ENCODE data around the gene ACSS3.
"Not testable (repeated sequence)": the region's sequence is repeated elsewhere in the genome, so short reads cannot be mapped to it uniquely, and the experiment has no call there.

ACSS3 gene, protein sequence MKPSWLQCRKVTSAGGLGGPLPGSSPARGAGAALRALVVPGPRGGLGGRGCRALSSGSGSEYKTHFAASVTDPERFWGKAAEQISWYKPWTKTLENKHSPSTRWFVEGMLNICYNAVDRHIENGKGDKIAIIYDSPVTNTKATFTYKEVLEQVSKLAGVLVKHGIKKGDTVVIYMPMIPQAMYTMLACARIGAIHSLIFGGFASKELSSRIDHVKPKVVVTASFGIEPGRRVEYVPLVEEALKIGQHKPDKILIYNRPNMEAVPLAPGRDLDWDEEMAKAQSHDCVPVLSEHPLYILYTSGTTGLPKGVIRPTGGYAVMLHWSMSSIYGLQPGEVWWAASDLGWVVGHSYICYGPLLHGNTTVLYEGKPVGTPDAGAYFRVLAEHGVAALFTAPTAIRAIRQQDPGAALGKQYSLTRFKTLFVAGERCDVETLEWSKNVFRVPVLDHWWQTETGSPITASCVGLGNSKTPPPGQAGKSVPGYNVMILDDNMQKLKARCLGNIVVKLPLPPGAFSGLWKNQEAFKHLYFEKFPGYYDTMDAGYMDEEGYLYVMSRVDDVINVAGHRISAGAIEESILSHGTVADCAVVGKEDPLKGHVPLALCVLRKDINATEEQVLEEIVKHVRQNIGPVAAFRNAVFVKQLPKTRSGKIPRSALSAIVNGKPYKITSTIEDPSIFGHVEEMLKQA

DNA sequence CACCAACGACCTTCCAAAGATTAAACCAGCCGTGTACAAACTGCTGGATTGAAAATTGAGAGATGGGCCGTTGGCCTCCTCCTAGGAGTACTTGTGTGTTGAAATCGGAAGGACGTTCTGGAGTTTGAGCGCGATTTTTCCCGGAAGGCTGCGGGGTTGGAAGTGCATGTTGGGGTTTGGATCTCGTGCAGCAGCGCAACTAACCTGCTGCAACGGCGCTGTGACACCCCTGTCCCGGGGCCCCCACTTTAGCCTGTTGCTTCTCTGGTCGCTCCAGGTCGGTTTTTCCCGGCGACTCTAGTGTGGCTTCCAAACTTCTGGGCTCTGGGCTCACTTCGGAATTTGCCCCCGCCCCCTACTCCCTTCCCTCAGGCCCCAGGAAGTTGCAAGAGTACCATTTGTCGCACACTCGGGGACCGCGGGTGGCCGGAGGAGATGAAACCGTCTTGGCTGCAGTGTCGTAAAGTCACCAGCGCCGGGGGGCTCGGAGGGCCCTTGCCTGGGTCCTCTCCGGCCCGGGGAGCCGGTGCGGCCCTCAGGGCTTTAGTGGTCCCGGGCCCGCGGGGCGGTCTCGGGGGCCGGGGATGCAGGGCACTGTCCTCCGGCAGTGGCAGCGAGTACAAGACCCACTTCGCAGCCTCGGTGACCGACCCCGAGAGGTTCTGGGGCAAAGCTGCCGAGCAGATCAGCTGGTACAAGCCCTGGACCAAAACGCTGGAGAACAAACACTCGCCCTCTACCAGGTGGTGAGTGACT is at the start of gene ACSS3:
Gene ACSS3, plus strand, starts transcription at position 394 of the 756 bp plus-strand sequence. Its CDS starts 42 bp downstream, at position 436.
- no peak for DNase-seq (ENCODE audit: extremely low spot score, insufficient read length, low read depth)
- no peak for FAIRE-seq

DNA sequence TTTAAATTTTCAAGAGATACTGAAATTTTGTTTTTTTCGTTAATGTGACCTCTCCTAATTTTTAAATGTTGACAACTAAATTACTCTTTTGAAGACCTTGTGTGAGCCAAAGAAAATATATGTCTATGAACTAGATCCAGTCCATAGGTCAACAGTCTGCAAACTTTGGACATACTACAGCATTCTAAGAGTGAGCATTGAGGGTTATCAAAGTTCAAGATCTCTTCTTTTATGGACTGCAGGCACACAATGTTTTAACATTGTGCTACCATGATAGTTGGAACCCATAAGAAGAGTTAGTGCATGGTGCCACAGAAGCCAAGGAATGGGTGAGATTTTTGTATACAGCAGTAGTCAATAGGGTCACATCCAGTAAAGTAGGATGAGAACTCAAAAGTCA is 43.0 kb upstream of the ACSS3 start:
- FAIRE-seq (no peak), DNase-seq (ENCODE audit: extremely low spot score, insufficient read length, low read depth) (no peak)

DNA sequence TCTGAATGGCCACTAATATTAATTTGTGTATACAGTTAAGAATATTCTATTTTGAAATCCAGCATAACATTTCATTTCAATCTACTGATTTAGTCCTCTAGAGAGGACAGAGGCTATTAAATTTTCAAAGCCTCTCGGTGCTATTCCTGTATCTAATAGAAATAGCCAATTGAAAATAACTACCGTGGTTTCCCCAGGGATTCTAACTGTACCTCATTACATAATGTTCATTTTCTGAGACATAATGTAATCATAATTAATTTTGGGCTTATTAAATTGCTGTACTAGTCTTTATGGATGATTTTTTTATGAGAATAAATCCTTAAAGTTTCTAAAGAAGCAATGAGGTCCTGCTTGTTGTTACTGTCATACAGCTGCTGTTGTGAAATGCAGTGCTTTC is 38.6 kb upstream of the ACSS3 start:
- DNase-seq (ENCODE audit: extremely low spot score, insufficient read length, low read depth) (no peak), FAIRE-seq (no peak)

DNA sequence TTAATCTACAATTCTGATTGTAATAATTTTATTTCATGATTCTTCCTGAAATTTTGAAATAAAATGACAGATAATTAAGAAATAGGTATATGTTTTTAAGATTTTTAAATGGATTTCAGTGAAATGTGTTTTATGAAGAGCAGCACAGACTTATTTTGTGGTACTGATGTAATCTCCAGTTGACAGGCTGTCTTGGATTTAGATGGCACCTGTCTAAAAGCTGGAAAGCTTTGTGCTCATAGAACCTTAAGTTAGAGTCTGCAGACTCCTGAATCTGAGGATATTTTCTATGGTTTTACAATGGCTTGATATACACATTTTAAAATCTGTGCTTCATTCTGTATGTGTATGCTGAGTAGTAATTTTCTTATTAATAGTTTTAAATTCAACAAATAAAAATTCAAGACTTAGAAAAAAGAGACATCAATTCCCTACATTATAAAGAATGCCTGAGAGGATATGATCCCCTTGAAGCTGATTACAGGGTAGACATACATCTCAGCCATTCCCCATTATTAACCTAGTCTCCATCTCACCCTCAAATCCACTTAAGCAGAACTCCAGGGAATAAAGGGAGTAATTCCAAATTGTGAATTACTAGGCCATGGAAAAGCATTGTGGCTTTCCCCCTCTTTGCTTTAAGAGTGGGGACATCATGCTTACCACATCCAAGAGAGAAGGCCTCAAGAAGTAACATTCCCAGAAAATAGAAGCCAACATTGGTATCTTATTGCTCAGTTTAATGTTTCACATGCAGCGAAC is 33.7 kb upstream of the ACSS3 start:
- FAIRE-seq: no peak

DNA sequence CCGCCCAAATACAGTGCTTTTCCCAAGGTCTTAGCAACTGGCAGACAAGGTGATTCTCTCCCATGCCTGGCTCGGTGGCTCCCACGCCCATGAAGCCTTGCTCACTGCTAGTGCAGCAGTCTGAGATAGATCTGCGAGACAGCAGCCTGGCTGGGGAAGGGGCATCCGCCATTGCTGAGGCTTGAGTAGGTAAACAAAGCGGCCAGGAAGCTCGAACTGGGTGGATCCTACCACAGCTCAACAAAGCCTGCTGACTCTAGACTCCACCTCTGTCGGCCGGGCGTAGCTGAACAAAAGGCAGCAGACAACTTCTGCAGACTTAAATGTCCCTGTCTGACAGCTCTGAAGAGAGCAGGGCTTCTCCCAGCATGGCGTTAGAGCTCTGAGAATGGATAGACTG is 12.9 kb upstream of the ACSS3 start:
- DNase-seq (ENCODE audit: extremely low spot score, insufficient read length, low read depth); FAIRE-seq: not testable (repeated sequence)

More for the DNA sequence above, 33.7 kb upstream of the ACSS3 start:
- no peak for DNase-seq (ENCODE audit: extremely low spot score, insufficient read length, low read depth)

DNA sequence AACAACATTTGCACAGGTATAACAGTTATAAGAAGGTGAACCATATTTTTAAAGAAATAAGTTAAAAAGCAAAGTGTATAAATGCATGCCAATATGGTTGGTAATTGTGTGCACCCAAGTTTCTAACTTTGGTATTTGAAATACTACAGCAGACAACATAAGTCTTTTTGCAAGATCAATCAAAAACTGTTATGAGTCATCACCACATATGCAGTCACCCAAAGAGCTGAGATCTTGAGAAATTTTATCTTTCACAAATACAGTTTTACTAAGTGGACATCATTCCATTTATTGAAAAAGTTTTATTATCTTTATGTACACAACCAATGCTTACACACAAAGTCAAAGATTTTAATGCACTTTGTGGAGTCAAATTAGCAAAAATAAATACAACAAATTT is 7.0 kb upstream of the ACSS3 start:
- DNase-seq (ENCODE audit: extremely low spot score, insufficient read length, low read depth): no peak
- no peak for FAIRE-seq

DNA sequence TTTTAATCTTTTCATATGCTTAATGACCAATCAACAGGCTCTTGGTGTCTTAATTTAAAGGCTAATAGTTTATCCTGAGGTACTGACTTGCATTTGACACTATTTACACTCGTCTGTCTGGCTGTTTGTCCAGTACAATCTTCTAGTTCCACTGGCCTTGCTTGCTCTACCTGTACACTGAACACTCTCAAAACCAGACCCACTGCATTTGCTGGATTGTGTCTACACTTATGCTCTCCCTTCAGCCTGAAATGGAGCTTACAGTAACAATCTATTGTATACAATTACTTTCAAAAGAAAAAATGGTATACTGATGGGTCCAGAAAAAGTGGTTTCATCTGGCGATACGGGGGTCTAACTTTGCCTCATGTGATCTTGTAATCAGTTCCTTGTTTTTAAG is 2.3 kb upstream of the ACSS3 start:
- DNase-seq (ENCODE audit: extremely low spot score, insufficient read length, low read depth) (no peak), FAIRE-seq (no peak)

DNA sequence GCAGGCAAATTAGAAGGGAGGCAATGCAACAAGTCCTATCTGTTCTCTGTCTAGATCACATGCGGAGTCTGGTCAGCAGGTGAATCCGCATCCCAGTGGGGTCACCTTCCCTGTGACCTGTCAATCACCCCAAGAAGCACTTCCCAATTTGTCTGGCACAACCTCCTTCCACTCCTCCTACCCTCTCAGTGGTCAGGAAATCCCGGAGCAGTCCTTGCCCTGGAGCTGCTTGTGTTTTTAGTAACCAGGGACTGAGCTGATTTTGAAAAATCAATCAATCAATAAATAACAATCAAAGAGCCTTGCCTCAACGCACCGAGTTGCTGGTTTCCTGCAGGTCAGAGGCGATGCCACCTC is 572 bp upstream of the ACSS3 start:
- FAIRE-seq (no peak), DNase-seq (ENCODE audit: extremely low spot score, insufficient read length, low read depth) (no peak)

DNA sequence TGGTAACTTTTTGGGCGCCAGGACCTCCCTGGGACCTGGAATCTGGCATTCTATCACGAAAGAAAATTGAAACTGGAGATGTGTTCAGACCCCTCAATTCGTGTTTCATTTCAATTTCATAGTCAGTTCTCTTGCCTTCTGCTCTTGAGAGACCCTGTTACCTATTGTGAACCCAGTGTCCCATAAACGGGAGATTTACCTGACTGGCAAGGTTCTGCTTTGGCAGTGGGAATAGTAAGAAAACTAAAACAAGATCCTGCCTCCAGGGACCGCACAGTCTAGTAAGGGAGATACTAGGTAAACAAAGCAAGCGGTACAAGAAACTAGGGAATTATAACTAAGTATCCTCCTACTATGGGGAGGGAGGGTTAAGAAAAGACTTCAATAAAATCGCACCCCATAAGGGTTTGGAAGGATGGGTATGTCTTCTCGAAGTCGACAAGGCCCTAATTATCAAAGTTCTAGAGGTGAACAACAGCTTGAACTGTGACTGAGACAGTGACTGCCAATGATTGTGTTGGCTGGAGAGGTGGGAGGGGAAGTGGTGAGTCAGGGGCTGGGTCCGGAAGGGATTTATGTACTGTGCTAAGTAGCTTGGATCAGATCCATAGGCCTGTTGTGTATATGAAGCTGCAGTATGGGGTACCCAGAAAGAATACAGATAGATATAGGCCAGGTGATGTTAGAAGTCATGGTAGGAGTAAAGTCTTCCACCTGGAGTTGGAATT is 754 bp downstream of the ACSS3 start:
- FAIRE-seq (no peak), DNase-seq (ENCODE audit: extremely low spot score, insufficient read length, low read depth) (no peak)

DNA sequence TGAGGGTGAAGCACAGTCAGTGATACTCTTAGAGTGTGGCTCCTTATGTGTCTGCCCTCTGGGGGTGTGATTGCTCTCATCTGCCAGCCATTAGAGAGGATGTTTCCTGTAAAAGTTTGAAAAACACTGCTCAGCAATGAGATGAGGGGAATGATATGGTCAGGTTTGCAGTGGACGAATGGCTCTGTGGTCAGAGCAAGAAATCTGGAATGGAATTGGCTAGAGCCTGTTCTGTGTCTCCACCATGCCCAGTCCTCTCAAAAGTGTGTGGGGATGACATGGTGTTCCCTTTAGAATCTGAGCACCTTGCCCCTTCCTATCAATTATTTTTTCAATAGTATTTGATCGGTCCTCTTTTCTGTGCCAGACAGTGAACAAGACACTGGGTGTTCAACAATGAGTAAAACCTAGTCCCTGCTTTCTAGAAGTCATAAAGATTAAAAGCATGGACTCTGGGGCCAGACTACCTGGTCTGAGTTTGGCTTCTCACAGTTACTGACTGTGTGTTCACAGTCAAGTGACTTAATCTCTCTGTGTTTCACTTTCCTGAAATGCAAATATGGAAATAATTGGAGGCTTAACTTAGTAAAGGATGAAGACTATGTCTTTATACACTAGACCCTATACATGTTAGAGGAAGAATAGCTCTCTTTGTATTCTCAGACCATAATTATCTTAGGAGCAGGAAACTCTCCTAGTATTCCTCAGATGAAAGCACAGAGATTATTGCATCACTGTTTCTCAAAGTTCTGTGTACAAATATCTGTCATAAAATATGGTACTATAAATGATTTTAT is 1.6 kb downstream of the ACSS3 start:
- no peak for DNase-seq (ENCODE audit: extremely low spot score, insufficient read length, low read depth)

DNA sequence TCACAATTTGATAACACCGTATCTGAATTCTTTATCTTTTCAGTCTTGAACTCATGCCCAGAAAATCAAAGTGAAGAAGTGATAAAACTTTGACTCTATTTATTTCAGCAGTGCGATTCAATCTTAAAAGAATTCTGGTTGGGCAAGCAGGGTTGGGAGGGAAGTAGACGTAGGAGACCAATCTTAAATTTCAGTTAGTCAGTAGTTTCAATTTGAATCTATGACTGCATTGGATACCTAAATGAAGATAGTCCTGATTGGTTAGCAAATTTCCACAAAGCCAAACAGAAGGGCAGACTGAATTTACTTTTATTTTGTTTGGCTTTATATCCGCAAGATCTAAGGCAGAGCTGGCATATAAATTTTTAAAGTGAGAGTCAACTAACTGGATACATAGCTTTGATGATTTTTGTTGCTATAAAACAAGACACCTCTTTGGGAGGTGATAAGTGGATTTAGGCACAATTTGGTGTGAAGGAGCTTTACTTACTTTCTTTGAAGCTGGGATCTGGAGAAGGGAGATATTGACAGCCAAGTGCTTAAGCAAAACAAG is 2.6 kb downstream of the ACSS3 start:
- FAIRE-seq (no peak), DNase-seq (ENCODE audit: extremely low spot score, insufficient read length, low read depth) (no peak)

More for the DNA sequence above, 1.6 kb downstream of the ACSS3 start:
- no peak for FAIRE-seq

DNA sequence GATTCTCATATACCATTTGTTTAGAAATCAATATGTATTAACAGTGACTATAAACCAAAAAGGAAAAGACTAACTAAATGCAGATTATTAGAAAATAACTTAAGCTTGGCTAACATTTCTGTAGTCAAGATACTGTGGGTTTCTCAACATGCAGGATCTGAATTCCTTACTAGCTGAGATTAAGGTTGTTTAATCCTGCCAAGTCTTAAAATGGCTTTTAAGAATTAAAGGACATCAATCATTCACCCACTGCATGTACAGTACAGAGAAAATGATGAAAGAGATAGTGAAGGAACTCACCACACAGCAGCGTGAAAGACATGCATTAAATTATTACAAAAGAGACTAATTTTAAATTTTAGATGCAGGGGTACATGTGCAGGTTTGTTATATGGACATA is 3.8 kb downstream of the ACSS3 start:
- no peak for FAIRE-seq
- no peak for DNase-seq (ENCODE audit: extremely low spot score, insufficient read length, low read depth)

DNA sequence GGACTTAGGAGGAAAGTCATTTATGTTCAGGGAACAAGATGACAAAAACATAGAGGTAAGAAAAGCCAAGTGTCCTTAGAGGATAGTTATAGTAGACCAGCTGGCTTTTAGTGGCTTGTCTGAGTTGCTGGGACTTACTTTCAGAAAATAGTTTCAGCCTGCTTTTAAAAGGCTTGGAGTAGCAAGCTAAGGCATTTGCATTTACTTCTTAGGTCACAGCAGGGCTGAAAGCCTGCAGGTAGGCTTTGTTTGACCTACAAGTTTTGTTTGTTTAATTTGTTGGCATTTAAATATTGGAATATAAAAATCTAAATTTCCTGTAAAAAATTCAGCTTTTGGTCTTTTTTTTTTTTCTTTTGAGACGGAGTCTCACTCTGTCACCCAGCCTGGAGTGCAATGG is 5.1 kb downstream of the ACSS3 start:
- FAIRE-seq: no peak
- DNase-seq (ENCODE audit: extremely low spot score, insufficient read length, low read depth): no peak

DNA sequence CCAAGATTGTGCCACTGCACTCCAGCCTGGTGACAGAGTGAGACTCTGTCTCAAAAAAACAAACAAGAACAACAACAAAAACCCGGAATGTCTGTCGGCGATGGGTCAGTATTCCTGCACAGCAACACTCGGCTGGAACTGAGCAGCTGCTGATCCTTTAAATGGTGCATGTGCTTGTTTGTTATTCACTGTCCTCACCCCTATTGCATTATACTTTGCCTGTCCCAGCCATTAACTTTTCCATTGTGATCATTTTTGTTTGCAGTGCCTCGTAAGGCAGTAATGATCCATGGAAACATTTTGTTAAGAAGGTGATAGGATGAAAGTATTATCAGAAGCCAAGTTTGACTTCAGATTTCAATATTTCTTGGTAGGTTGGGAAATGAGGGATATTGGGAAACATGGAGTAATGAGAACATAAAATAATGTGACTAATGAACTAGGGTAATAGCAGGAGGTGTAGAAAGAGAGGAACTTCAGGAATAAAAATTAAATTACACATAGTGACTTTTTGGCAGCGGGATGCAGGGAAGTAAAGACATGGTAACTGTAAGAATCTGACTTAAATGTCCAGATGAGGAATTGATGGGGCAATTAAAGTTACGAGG is 6.1 kb downstream of the ACSS3 start:
- DNase-seq (ENCODE audit: extremely low spot score, insufficient read length, low read depth) (no peak), FAIRE-seq (no peak)

DNA sequence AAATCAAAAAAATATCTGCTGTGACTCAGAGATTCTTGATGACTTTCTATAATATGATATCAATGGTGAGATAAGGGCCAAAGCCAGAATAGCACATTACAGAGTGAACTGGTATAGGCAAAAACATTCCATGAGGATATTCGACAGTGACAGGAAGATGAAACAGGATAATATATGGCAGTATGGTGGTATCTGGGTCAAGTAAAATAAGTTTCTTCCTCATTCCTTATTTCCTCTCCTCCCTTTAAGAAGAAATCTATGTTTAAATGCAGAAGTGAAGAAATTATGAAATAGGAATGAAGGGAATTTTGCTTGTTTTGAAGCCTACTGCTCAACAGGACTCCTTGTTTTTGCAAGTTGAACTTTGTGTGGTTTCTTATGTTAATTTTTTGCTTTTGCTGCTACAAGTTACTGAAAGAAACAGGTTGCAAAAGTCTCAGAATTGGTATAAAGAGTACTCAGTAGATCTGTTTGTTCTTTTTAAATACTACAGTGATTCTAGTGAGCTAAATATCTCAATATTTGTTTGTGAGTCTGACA is 7.0 kb downstream of the ACSS3 start:
- DNase-seq (ENCODE audit: extremely low spot score, insufficient read length, low read depth) (no peak), FAIRE-seq (no peak)

DNA sequence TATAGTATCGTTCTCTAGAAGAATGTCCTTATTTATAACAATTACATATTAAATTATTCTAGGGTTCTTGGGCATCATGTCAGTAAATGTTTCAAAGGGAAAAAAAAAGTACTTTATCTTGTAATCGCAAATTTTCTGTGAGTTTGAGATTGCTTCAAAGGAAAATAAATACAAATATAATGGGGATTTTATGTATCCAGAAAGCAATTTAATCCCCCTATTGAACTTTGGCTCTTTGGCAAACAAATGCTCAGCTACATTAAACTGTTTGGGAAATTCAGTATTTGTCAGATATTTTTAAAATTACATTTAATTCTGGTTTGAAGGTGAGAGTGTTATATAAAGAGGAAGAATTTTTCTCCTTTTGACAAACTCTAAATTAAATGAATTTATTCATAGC is 8.0 kb downstream of the ACSS3 start:
- FAIRE-seq (no peak), DNase-seq (ENCODE audit: extremely low spot score, insufficient read length, low read depth) (no peak)

DNA sequence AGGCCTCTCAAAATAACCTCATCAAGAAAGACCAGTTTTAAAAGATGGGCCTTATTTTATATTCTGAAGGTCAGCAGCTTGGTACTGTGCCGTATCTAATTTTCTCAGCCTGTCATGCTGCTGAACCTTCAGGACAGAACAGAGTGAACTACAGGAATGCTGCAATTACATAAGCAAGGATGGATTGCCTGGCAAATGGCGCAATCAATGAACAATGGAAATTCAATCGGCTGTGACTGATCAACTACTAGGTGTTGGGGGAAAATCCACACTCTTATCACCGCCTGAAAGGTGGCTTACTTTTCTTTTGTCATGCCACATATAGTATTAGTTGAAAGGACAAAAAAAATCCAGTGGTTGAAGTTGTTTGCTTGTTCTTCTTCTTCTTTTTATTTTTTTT is 8.5 kb downstream of the ACSS3 start:
- FAIRE-seq (no peak), DNase-seq (ENCODE audit: extremely low spot score, insufficient read length, low read depth) (no peak)

DNA sequence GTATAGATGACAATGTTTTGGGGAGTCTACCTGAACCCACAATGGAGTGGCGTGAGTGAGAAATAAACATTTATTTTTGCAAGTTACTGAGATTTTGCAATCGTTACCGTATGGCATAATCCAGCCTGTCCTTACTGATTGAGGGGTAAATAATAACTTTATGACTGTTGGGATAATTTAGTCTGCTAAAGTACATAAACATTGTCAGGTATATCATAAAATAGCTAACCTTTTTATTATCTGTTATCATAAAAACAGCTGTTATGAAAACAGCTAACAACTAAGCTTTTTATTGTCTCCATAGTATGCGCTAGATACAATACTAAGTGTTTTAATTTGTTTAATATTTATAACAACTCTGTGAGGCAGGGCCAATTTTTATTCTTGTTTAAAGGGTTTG is 10.3 kb downstream of the ACSS3 start:
- FAIRE-seq (no peak), DNase-seq (ENCODE audit: extremely low spot score, insufficient read length, low read depth) (no peak)
